GM12873 (cell line): ENCODE measurements around the gene CRELD1.

Experiments used
- TF ChIP-seq, protein P1 (sequence below): IDR thresholded peaks from 2 replicates; pipeline ENCODE4 v1.5.1; 2012; ENCODE audit warnings: low read depth, mild to moderate bottlenecking, moderate library complexity, low read length, control low read depth; ENCODE audit not compliant: insufficient read depth; ENCODE audit errors: missing control alignments

CRELD1 gene

DNA sequence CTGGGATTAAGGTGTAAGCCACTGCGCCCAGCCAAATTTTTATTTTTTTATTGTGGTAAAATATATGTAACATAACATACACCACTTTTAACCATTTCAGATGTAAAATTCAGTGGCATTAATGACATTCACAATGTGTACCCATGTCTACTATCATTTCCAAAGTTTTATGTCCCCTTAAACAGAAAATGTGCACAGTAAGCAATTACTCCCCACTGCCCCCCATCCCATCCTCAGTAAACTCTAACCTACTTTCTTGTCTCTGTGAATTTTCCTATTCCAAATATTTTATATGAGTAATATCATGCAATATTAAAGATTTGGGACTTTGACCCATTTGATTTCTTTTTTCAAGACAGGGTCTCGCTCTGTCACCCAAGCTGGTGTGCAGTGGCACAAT, 33.2 kb downstream of the CRELD1 start:
- TF ChIP-seq, protein P1, sequence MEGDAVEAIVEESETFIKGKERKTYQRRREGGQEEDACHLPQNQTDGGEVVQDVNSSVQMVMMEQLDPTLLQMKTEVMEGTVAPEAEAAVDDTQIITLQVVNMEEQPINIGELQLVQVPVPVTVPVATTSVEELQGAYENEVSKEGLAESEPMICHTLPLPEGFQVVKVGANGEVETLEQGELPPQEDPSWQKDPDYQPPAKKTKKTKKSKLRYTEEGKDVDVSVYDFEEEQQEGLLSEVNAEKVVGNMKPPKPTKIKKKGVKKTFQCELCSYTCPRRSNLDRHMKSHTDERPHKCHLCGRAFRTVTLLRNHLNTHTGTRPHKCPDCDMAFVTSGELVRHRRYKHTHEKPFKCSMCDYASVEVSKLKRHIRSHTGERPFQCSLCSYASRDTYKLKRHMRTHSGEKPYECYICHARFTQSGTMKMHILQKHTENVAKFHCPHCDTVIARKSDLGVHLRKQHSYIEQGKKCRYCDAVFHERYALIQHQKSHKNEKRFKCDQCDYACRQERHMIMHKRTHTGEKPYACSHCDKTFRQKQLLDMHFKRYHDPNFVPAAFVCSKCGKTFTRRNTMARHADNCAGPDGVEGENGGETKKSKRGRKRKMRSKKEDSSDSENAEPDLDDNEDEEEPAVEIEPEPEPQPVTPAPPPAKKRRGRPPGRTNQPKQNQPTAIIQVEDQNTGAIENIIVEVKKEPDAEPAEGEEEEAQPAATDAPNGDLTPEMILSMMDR = no peak

DNA sequence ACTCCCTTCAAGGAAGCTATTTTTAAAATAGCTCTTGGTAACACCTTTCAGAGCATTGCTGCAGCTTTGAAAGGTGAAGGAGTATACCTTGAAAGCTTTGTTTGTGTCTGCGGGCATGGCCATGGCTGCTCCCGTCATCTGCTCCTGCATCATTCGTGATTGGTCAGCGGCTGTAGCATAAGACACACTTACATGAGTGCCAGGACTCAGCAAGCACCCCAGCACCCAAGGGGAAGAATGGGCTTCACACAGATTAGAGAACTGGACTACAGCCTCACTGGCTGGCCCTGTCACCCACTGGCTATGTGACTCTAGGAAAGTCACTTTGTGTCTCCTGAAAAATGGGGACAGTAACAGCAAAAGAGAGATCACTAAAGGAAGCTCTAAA, 36.0 kb downstream of the CRELD1 start:
- TF ChIP-seq, protein P1 = no peak

DNA sequence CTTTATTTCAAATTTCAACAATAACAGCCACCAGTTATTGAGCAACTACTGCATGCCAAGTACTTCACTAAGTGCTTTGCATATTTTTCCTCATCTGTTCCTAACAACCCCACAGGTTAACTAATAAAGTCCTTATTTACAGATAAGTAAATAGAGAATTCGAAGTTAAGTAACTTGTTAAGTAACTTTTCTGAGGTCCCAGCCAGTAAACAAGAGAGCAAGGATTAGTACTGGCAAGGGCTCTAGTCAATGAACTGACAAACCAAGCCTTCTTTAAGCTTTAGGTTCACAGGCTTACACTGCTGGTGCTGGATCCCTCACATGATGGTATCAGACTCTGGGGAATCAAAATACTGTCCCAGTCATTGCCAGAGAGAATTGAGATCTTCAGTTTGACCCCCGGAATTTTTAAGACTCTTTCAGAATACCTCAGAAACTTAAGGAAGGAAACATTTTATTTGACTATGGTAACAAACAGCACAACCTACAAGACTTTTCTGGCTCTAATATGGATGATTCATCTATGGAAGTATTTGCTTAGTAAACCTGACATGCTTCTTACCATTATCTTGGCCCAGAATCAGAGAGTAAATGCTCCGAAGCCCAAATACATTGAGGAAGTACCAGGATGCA, 36.5 kb downstream of the CRELD1 start:
- TF ChIP-seq, protein P1 = no peak

DNA sequence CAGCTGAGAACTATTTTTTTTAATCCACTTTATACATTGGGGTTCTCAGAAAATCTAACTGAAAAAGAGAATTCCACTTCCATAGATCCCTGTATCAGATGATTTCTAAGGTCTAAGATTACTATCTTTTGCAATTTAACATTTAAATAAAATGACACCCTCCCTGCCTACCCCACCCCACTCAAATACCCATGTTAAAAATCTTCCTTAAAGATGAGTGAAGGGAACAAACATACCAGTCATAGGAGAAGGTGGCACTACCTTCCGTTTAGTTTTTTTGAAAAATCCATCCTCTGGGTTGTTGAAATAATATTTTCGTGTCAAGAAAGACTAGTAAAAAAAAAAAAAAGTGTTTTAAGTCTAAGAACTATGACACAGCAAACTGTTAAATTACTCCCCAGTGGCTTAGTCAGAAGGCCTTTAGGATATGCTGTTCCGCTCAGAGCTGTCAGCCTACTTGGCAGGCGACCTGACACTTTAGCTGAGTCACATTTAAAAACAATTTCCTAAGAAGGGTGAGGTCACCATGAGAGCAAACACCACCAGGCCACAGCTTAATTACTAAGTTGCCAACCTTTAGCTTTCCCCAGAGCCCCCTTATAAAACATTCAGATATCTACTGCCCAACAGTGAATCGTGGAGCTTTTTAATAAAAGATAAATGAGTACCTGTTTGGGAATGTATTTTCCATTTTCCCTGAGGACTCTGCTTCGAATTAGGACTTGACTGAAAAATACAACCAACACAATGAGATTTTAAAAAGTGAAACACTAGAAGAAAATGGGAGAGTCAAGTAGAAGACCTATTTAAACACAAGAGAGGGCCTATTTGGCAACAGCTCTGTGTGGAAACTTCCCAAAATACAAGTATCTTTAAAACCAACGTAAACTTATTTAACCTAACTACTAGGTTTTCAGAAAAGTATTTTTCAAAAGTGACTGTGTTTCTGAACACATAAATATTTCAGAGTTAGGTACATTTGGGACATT, 43.4 kb downstream of the CRELD1 start:
- TF ChIP-seq, protein P1 = no peak

DNA sequence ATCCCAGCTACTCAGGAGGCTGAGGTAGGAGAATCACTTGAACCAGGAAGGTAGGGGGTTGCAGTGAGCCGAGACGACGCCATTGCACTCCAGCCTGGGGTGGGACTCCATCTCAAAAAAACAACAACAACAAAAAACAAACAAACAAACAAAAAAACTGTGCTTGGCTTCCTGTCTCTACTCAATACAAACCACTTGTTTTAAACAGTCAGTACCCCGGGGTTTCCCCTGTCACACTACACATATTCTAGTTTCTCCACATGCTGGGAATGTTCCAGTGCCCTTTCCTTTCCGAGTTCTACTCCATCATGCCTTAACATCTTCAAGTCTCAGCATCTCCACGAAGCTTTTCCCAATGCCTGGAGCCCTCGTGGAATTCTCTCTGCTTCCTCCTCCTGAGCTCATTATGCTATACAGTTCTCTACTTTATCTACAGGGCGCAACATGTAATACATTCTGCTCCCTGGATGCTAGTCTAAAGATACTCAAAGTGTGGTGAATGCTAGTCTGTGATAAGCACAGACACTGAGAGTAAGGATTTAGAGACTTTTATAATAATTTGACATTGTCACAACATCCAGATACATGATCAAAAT, 45.2 kb downstream of the CRELD1 start:
- TF ChIP-seq, protein P1 = no peak

DNA sequence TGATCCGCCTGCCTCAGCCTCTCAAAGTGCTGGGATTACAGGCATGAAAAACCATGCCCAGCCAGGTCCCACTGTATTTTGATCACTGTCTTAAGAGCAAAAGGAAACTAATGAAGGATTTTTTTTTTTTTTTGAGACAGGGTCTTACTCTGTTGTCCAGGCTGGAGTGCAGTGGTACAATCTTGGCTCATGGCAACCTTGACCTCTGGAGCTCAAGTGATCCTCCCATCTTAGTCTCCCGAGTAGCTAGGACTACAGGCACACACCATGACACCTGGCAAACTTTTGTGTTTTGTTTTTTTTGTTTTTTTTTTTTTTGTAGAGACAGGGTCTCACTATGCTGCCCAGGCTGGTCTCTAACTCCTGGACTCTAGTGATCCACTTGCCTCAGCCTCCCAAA, 46.6 kb downstream of the CRELD1 start:
- TF ChIP-seq, protein P1 = no peak

DNA sequence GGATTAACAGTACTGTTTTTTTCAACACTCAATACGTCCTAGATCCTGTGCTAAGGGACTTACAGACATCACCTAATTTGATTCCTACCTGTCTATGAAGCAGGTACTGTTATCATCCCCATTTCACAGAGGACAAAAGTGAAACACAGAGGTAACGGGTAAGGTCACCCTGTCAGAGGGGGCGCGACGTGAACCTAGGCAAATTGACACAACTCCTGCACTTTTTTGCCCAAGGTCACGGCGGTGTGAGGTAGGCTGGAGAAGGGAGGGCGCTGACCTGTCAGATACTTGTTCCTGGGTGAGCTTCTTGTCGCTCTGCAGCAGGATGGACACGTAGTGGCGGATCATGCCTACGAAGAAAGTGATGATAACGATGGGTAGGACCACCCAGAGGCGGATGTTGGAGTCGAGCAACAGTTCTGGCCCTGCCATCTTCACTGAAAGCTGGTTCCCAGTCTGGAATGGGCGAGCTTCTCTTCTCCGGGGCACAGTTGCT, 52.6 kb downstream of the CRELD1 start:
- TF ChIP-seq, protein P1 = no peak
